ENCODE results near the gene ZFAND2B.

Gene ZFAND2B

DNA sequence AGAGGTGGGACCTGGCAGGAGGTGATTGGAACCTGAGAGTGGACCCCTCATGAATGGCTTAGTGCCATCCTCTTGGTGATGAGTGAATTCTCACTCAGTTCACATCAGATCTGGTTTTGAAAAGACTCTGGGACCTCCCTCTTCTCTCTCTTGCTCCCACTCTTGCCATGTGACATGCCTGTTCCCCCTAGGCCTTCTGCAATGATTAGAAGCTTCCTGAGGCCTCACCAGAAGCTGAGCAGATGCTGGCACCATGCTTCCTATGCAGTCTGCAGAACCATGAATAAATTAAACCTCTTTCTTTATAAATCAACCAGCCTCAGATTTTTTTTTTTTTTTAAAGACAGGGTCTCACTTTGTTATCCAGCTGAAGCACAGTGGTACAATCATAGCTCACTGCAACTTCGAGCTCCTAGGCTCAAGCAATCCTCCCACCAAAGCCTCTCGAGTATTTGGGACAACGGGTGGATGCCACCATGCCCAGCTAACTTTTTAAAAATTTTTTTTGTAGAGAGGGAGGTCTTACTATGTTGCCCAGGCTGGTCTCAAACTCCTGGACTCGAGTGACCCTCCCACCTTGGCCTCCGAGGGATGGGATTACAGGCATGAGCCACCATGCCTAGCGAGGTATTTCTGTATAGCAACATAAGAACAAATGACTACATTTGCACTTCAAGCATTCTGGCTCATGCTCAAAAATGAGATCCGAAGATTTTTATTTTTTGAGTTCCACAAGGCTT is 2.0 kb upstream of the ZFAND2B start:
- Histone ChIP-seq H3K4me3 (ENCODE audit: low read depth in 1 of 5, low read length in 5 of 5) (no peak overlapping the region), H3K36me3 (ENCODE audit: control insufficient read depth in 5 of 5, insufficient read depth in 5 of 5, low read length in 5 of 5) (peaks cover 0 to 20% (median 15%) of the 10 kb centered on the region in 5 donors), H3K9ac (ENCODE audit: low read length in 5 of 5) (no peak overlapping the region), H3K9me3 (ENCODE audit: control insufficient read depth in 5 of 5, low read length in 5 of 5) (no peaks in the 10 kb centered on the region), H3K27me3 (ENCODE audit: control insufficient read depth in 5 of 5, insufficient read depth in 4 of 5, low read length in 5 of 5) (no peaks in the 10 kb centered on the region), H3K27ac (ENCODE audit: low read depth, low read length) (no peak overlapping the region), H3K4me1 (ENCODE audit: control insufficient read depth in 5 of 5, insufficient read depth in 5 of 5, low read length in 5 of 5) (peaks cover 9 to 27% (median 23%) of the 10 kb centered on the region in 5 donors)

DNA sequence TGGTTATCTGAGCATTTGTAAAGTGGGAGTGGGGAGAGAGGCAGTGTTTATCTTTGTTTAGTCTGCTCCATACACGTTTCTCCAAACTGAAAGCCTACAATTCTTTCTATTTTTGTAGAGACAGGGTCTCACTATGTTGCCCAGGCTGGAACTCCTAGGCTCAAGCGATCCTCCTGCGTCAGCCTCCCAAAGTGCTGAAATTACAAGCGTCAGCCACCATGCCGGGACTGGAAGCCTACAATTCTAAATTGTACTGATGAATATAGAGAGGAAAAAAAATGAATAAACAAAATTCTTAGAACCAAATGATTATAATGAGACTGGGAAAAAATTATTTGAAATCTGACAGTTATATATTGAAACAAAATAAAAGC is 1.4 kb upstream of the ZFAND2B start:
- Histone ChIP-seq H3K27me3 (ENCODE audit: control insufficient read depth in 5 of 5, insufficient read depth in 4 of 5, low read length in 5 of 5) (no peaks in the 10 kb centered on the region), H3K36me3 (ENCODE audit: control insufficient read depth in 5 of 5, insufficient read depth in 5 of 5, low read length in 5 of 5) (peaks cover 0 to 26% (median 21%) of the 10 kb centered on the region in 5 donors), H3K27ac (ENCODE audit: low read depth, low read length) (no peak overlapping the region), H3K4me3 (ENCODE audit: low read depth in 1 of 5, low read length in 5 of 5) (no peak overlapping the region), H3K9ac (ENCODE audit: low read length in 5 of 5) (no peak overlapping the region), H3K4me1 (ENCODE audit: control insufficient read depth in 5 of 5, insufficient read depth in 5 of 5, low read length in 5 of 5) (peaks cover 9 to 23% (median 19%) of the 10 kb centered on the region in 5 donors), H3K9me3 (ENCODE audit: control insufficient read depth in 5 of 5, low read length in 5 of 5) (no peaks in the 10 kb centered on the region)

- Histone ChIP-seq H3K9ac (ENCODE audit: low read length in 5 of 5) (peak overlapping the region; percentile 75 to 92 (median 85)), H3K4me3 (ENCODE audit: low read depth in 1 of 5, low read length in 5 of 5) (peak overlapping the region; percentile 69 to 96 (median 81)), H3K4me1 (ENCODE audit: control insufficient read depth in 5 of 5, insufficient read depth in 5 of 5, low read length in 5 of 5) (peaks cover 9 to 23% (median 19%) of the 10 kb centered on the region in 5 donors), H3K36me3 (ENCODE audit: control insufficient read depth in 5 of 5, insufficient read depth in 5 of 5, low read length in 5 of 5) (peaks cover 0 to 31% (median 29%) of the 10 kb centered on the region in 5 donors), H3K27ac (ENCODE audit: low read depth, low read length) (peak overlapping the region; percentile 78), H3K9me3 (ENCODE audit: control insufficient read depth in 5 of 5, low read length in 5 of 5) (no peaks in the 10 kb centered on the region), H3K27me3 (ENCODE audit: control insufficient read depth in 5 of 5, insufficient read depth in 4 of 5, low read length in 5 of 5) (no peaks in the 10 kb centered on the region)
These were observed 628 bp upstream of the ZFAND2B start for GRCh38 chr2:219205981-219206327.

DNA sequence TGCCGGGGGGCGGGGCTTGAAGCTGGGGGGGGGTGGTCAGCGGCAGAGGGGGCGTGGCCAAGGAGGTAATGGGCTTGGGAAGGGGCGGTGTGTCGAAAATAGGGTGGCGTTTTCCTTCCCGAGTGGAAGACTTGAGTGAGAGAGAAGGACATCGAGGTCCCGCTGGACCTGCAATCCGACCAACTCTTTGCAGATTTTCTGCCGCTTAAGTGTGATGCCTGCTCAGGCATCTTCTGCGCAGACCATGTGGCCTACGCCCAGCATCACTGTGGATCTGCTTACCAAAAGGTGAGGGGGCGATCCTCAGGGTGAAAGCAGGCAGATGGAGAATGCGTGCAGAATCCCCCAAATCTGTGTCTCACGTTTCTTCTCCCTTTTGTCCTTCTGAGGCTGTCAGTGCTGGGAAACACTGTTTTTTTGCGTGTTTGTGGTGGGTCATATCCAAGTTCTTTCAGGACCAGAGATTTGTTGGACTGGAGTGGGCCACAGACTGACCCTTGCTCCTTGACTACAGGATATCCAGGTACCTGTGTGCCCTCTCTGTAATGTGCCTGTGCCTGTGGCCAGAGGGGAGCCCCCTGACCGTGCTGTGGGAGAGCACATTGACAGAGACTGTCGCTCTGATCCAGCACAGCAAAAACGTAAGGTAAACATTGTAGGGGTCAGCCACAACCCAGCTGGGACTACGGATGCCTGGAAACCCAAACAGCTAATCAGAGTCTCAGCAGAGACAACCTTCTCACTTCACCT is 727 bp downstream of the ZFAND2B start:
- H3K9ac ChIP-seq (ENCODE audit: low read length in 5 of 5) = peak overlapping the region in 4 of 5 donors; percentile 33 to 73 (median 46)
- H3K4me1 ChIP-seq (ENCODE audit: control insufficient read depth in 5 of 5, insufficient read depth in 5 of 5, low read length in 5 of 5) = peaks cover 9 to 23% (median 22%) of the 10 kb centered on the region in 5 donors
- H3K9me3 ChIP-seq (ENCODE audit: control insufficient read depth in 5 of 5, low read length in 5 of 5) = no peaks in the 10 kb centered on the region
- H3K27ac ChIP-seq (ENCODE audit: low read depth, low read length) = peak overlapping the region; percentile 78
- H3K4me3 ChIP-seq (ENCODE audit: low read depth in 1 of 5, low read length in 5 of 5) = peak overlapping the region; percentile 69 to 86 (median 79)
- H3K27me3 ChIP-seq (ENCODE audit: control insufficient read depth in 5 of 5, insufficient read depth in 4 of 5, low read length in 5 of 5) = no peaks in the 10 kb centered on the region
- peaks cover 0 to 38% (median 35%) of the 10 kb centered on the region in 5 donors for H3K36me3 ChIP-seq (ENCODE audit: control insufficient read depth in 5 of 5, insufficient read depth in 5 of 5, low read length in 5 of 5)

DNA sequence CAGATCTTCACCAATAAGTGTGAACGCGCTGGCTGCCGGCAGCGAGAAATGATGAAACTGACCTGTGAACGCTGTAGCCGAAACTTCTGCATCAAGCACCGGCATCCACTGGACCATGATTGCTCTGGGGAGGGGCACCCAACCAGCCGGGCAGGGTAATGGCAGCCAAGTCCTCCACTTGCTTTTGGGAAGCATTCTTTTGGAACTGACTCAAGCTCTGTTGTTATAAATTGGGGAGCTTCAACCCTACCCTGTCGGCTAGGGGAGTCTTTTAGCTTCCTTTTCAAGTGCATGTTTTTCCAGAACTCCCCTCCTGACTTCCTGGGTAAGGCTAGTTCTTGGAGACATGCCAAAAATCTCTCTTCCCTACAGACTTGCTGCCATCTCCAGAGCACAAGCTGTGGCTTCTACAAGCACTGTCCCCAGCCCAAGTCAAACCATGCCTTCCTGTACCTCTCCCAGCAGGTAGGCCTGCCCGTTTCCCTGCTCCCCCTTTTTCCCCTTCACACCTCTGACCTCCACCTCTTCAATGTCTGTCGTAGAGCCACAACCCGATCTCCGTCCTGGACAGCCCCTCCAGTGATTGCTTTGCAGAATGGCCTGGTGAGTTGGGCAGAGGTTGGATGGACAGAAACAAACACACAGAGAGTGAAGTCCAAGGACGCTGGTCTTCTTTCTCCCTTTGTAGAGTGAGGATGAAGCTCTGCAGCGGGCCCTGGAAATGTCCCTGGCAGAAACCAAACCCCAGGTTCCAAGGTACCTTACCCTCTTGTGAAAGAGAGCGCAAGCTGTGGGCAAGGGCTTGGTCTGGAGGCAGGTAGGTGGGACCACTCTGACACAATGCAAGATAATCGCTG is 1.5 kb downstream of the ZFAND2B start:
- H3K9ac ChIP-seq (ENCODE audit: low read length in 5 of 5) = peak overlapping the region in 2 of 5 donors; percentile 57 to 73
- peaks cover 0 to 44% (median 41%) of the 10 kb centered on the region in 5 donors for H3K36me3 ChIP-seq (ENCODE audit: control insufficient read depth in 5 of 5, insufficient read depth in 5 of 5, low read length in 5 of 5)
- H3K27me3 ChIP-seq (ENCODE audit: control insufficient read depth in 5 of 5, insufficient read depth in 4 of 5, low read length in 5 of 5) = no peaks in the 10 kb centered on the region
- H3K4me1 ChIP-seq (ENCODE audit: control insufficient read depth in 5 of 5, insufficient read depth in 5 of 5, low read length in 5 of 5) = peaks cover 9 to 23% (median 22%) of the 10 kb centered on the region in 5 donors
- H3K9me3 ChIP-seq (ENCODE audit: control insufficient read depth in 5 of 5, low read length in 5 of 5) = no peaks in the 10 kb centered on the region
- peak overlapping the region in 3 of 5 donors; percentile 79 to 86 (median 81) for H3K4me3 ChIP-seq (ENCODE audit: low read depth in 1 of 5, low read length in 5 of 5)
- H3K27ac ChIP-seq (ENCODE audit: low read depth, low read length) = peak overlapping the region; percentile 78

DNA sequence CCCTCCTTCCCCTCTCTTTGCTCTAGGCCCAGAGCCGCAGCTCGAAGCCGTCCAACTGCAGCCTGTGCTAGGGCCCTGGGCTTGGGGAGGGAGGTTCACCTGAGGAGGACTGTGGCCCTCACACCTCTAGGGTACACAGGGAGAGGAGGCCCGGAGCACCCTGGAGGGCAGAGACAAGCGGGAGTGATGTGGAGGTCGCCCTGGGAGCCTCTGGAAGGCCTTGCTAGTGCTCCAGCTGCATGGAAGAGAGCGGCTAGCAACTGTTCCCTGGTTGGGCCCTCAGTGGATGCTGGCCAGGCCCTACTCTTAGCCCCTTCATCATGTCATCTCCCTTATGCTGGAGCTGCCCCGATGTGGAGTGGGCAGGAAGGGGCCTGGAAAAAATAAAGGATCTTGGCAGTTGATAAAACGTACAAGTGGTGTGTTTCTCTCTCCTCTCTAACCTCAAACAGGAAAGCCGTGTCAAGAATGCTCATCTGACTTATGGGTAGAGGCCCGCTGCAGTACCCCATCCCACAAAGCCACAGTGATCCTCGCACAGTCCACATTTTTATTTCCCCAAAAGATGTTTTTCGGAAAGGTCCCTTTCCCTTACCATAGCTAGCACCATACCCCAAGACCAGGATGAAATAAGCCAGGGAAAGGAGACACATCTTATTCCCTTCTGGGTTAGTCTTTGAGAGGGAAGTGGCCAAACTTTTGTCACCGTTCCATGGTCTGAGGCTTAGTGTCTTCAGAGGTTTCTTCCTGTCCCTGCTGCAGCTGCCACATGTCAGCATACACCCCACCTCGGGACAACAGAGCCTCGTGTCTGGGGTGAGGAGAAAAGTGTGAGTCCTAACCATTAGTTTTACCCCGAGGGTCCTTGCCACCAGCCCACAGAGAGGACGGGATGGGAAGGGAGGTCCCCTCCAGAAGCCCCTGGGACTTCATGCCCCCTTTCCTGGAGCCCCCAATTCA is 2.9 kb downstream of the ZFAND2B start:
- H3K4me1 ChIP-seq (ENCODE audit: control insufficient read depth in 5 of 5, insufficient read depth in 5 of 5, low read length in 5 of 5) = peaks cover 9 to 23% (median 22%) of the 10 kb centered on the region in 5 donors

DNA sequence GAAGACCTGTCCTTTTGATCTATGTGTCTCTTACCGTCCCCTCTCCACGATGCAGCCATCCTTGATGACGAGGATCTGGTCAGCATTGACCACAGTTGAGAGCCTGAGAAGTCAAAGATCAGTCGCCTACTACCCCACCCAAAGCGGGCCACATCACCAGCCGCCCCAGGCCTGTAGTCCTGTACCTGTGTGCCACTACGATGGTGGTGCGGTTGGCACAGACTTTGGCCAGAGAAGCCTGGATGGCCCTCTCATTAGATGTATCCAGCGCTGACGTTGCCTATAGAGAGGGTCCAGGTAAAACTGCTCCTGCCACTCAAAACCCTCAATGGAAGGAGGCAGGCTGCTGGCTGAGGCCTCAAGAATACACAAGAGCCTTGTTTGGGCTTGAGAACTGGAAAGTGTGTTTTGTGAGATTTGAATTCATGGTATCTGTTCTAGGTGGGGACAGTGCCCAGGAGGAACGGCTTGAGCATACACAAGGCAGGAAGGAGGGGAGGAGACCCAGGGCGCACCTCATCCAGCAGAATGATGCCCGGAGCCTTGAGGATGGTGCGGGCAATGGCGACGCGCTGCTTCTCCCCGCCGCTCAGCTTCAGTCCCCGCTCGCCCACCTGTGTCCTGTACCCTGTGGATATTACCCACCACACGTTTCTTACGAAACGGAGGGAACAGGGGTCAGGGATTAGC is 3.8 kb downstream of the ZFAND2B start:
- Histone ChIP-seq H3K4me3 (ENCODE audit: low read depth in 1 of 5, low read length in 5 of 5) (no peak overlapping the region), H3K27ac (ENCODE audit: low read depth, low read length) (no peak overlapping the region), H3K4me1 (ENCODE audit: control insufficient read depth in 5 of 5, insufficient read depth in 5 of 5, low read length in 5 of 5) (peaks cover 9 to 23% (median 22%) of the 10 kb centered on the region in 5 donors), H3K36me3 (ENCODE audit: control insufficient read depth in 5 of 5, insufficient read depth in 5 of 5, low read length in 5 of 5) (peaks cover 0 to 66% (median 60%) of the 10 kb centered on the region in 5 donors), H3K9me3 (ENCODE audit: control insufficient read depth in 5 of 5, low read length in 5 of 5) (no peaks in the 10 kb centered on the region), H3K9ac (ENCODE audit: low read length in 5 of 5) (no peak overlapping the region), H3K27me3 (ENCODE audit: control insufficient read depth in 5 of 5, insufficient read depth in 4 of 5, low read length in 5 of 5) (no peaks in the 10 kb centered on the region)

More for the DNA sequence above, 2.9 kb downstream of the ZFAND2B start:
- no peaks in the 10 kb centered on the region for H3K9me3 ChIP-seq (ENCODE audit: control insufficient read depth in 5 of 5, low read length in 5 of 5)
- no peak overlapping the region for H3K27ac ChIP-seq (ENCODE audit: low read depth, low read length)
- no peak overlapping the region for H3K4me3 ChIP-seq (ENCODE audit: low read depth in 1 of 5, low read length in 5 of 5)
- H3K27me3 ChIP-seq (ENCODE audit: control insufficient read depth in 5 of 5, insufficient read depth in 4 of 5, low read length in 5 of 5) = no peaks in the 10 kb centered on the region
- peaks cover 0 to 58% (median 54%) of the 10 kb centered on the region in 5 donors for H3K36me3 ChIP-seq (ENCODE audit: control insufficient read depth in 5 of 5, insufficient read depth in 5 of 5, low read length in 5 of 5)
- H3K9ac ChIP-seq (ENCODE audit: low read length in 5 of 5) = peak overlapping the region in 1 of 5 donors; percentile 19

- no peaks in the 10 kb centered on the region for H3K27me3 ChIP-seq (ENCODE audit: control insufficient read depth in 5 of 5, insufficient read depth in 4 of 5, low read length in 5 of 5)
- no peaks in the 10 kb centered on the region for H3K9me3 ChIP-seq (ENCODE audit: control insufficient read depth in 5 of 5, low read length in 5 of 5)
- H3K9ac ChIP-seq (ENCODE audit: low read length in 5 of 5) = no peak overlapping the region
- H3K4me3 ChIP-seq (ENCODE audit: low read depth in 1 of 5, low read length in 5 of 5) = no peak overlapping the region
- no peak overlapping the region for H3K27ac ChIP-seq (ENCODE audit: low read depth, low read length)
- peaks cover 9 to 21% (median 20%) of the 10 kb centered on the region in 5 donors for H3K4me1 ChIP-seq (ENCODE audit: control insufficient read depth in 5 of 5, insufficient read depth in 5 of 5, low read length in 5 of 5)
- peaks cover 0 to 72% (median 61%) of the 10 kb centered on the region in 5 donors for H3K36me3 ChIP-seq (ENCODE audit: control insufficient read depth in 5 of 5, insufficient read depth in 5 of 5, low read length in 5 of 5)
These were observed 4.3 kb downstream of the ZFAND2B start for GRCh38 chr2:219210886-219211362.

Data from subcutaneous abdominal adipose tissue (tissue), 5 donors.